DMS153 (cell line): Measurements from ENCODE around the gene LRRC73.
"Not testable (repeated sequence)": the region's sequence is repeated elsewhere in the genome, so short reads cannot be mapped to it uniquely, and the experiment has no call there.

Experiments
- DNase-seq: peaks from one replicate; lab custom pipeline; 2025; lab: John Stamatoyannopoulos, UW

LRRC73 gene, protein sequence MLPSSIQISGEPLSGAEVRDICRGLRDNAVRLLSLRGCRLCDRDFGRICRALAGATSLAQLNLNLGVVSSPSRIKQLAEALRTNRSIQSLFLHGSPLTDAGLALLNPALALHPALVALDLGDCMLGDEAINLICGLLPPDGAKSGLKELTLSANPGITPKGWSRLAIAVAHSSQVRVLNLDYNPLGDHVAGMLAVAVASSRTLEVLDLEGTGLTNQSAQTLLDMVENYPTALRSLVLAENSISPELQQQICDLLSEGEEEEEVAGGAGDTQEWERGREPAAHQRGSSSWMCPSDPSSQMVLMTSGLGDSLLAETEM

GRCh38 chr6:43509984-43510826, at the start of gene LRRC73:
Gene LRRC73 (minus strand): TSS chr6:43510346. CDS start chr6:43509785, 561 bp downstream.
- peak; percentile 78 for DNase-seq

DNA sequence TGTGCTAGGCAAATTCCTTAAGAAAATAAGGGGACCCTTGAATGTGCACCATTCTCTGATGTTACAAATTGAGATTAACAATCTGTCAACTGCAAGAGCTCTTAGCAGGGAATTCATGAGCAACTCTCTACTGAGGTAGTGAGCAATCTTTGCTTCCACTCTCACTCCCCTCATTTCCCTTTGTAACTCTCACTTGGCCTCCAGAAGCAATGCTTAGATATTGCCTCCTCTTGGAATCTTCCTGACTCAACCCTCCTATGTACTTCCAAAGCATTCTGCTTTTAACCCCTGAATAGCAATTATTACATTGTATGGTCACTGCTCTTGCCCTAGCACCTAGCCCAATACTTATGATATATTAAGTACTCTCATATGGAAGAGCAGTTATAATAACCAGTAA, 49.2 kb upstream of the LRRC73 start:
- DNase-seq, result no peak

DNA sequence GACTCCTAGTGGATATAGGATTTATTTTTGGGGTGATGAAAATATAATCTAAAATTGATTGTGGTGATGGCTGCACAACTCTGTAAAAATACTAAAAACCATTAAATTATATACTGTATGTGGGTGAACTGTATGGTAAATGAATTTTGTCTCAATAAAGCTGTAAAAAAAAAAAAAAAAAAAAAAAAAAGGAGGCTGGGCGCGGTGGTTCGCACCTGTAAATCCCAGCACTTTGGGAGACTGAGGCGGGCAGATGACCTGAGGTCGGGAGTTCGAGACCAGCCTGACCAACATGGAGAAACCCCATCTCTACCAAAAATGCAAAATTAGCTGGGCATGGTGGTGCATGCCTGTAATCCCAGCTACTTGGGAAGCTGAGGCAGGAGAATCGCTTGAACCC, 47.5 kb upstream of the LRRC73 start:
- not testable (repeated sequence) for DNase-seq

- DNase-seq, result no peak
Measured at GRCh38 chr6:43547222-43547621, 37.1 kb upstream of the LRRC73 start.

DNA sequence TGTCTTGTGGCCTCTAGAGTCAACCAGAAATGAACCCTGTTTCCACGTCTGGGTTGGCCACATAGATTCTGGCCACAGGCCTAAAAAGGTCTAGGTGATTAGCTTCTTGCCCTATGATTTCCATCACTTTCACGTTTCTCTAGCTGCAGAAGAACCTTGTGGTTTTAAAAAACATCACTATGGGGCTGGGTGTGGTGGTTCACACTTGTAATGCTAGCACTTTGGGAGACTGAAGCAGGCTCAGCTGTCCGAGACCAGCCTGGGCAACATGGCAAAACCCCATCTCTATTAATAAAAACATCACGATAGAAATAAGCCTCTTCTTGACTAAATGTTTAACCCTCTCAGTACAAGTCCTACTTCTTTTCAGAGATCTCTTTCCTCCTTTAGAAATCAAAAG, 34.3 kb upstream of the LRRC73 start:
- no peak for DNase-seq

DNA sequence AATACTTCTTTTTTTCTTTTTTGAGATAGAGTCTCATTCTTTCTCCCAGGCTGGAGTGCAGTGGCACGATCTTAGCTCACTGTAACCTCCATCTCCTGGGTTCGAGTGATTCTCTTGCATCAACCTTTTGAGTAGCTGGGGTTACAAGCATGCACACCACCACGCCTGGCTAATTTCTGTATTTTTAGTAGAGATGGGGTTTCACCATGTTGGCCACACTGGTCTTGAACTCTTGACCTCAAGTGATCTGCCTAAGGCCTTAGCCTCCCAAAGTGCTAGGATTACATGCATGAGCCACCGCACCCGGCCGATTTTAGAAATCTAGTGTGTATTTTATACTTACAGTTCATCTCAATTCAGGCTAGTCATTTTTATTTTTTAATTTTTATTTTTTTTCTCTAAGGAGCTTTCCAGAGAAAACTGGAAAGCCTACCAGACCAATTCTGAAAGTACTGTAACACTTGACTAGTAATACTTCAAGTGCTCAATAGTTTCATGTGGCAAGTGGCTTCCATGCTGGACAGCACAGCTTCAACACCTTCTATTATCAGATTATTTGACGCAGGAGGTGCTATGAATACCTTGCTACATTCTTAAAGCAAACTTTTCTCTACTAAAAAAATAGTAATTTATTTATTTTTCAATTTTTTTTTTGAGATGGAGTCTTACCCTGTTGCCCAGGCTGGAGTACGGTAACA, 31.8 kb upstream of the LRRC73 start:
- no peak for DNase-seq

DNA sequence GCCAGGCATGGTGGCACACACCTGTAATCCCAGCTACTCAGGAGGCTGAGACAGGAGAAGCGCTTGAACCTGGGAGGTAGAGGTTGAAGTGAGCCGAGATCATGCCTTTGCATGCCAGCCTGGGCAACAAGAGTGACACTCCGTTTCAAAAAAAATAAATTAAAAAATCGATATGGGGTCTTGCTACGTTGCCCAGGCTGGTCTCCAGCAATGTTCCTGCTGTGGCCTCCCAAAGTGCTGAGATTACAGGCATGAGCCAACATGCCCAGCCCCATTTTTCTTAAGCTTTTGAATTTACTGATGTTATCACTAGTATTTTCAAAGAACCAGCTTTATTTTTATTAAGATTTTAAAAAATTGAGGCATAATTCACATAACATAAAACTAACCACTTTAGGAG, 30.4 kb upstream of the LRRC73 start:
- no peak for DNase-seq

DNA sequence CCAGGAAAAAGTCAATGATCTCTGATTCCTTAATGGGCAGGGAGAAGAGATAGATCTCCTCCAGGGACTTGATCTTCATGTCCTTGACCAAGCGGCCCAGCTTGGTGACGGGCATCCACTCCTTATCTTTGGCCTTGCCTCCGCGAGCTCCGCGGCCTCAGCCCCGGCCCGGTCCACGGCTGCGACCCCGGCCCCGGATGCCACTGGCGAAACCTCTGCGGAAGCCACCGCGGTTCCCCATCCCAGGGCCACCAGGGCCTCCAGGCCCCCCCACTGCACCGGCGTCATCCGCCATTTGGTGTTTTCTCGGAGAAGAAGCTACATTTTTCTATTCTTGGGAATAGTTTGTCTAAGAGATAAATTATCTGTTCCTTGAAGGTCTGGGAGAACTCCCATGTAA, 29.3 kb upstream of the LRRC73 start:
- not testable (repeated sequence) for DNase-seq

DNA sequence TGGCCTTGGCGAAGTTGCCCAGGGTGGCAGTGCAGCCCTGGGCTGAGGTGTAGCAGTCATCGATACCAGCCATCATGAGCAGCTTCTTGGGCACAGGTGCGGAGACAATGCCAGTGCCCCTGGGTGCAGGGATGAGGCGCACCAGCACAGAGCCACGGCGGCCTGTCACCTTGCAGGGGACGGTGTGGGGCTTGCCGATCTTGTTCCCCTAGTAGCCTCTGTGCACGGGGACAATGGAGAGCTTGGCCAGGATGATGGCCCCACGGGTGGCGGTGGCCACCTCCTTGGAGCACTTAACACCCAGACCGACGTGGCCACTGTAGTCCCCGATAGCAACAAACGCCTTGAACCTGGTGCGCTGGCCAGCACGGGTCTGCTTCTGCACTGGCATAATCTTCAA, 28.8 kb upstream of the LRRC73 start:
- DNase-seq, result not testable (repeated sequence)

DNA sequence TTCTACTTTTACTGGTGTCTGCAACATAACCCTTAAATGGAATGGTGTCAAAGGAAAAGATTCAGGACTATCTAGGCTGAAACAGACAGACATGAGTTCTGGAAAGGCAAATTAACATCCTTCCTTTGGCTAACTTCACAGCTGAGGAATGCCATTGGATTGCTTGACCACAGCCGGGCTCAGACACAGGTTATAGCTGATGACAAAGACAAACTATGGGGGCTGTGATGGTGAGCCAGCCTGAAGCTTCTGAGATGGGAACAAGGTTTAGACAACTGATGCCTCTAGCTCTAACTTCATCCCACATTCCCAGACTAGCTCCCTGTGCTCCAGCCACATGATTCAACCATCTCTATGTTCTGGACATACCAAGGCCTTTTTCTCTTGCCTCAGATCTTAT, 22.1 kb upstream of the LRRC73 start:
- DNase-seq, result no peak

GRCh38 chr6:43524483-43524961, 14.4 kb upstream of the LRRC73 start:
- DNase-seq, result no peak

DNA sequence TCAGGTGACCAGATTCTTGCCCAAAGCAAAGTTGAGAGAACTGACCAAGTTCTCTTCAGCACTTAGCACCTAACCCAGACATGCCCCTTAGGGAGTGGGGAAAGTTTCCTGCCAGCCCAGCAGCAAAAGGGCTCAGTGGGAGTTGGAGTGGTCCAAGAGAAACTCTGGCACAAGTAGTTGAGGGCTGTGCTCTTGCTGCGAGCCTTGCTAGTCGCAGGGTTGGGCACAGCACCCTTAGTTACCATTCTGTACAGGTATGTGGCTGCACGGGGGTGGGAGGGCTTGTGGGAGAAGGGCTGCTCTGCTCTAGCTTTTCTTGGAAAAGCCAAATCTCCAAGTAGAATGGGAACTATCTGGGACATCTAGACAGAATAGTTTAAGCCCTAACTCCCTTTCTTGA, 13.1 kb upstream of the LRRC73 start:
- no peak for DNase-seq

DNA sequence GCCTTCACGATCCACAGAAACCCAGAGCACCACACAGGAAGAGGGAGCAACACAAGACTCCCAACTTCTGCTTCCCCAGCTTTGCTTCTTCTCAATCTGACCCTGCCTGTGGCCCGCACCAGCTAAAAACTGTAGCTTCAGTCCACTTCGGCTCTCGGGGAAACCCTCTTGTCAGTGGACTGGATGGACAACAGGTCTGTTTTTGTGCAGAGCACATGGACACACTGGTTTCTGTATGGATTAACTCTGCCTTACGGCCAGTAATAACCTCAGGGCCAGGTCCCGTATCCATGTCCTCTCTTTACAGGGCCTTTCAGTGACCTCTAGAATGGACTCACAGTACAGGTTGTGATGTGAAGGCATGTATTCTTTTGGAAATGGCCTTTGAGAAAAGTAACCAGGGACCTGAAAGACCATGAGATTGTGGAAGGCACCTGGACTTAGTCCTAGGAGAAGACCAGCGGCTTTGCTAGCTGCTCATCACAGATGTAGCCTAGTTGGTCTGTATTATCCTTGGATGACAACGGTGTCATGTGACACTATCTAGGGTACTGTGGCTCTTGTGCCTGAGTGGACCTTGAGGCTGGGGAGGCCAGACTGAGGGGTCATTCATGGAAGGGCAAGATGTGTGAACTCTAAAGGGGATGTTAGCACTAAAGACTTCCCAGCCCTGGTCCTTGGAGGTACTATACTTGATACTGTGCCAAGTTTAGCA, 12.6 kb upstream of the LRRC73 start:
- DNase-seq, result no peak

DNA sequence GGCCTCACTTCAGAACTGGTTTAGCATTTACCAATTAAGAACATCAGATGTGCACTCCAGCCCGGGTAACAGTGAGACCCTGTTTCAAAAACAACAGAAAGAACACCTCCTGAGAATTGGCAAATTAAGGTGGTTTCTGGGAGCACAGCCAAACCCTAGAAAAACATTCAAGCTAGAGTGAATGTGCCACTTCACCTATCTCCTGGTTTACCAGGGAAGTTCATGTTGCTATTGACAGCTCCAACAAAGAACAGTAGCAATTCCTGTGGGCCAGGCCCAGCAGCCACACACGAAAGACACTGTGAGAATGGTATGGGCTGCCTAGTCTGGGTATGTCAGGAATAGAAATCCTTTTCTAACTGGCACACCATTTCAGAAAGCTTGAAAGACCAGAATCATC, 11.7 kb upstream of the LRRC73 start:
- no peak for DNase-seq

GRCh38 chr6:43520097-43520496, 10.0 kb upstream of the LRRC73 start:
- no peak for DNase-seq

GRCh38 chr6:43517505-43518357, 7.6 kb upstream of the LRRC73 start:
- no peak for DNase-seq

DNA sequence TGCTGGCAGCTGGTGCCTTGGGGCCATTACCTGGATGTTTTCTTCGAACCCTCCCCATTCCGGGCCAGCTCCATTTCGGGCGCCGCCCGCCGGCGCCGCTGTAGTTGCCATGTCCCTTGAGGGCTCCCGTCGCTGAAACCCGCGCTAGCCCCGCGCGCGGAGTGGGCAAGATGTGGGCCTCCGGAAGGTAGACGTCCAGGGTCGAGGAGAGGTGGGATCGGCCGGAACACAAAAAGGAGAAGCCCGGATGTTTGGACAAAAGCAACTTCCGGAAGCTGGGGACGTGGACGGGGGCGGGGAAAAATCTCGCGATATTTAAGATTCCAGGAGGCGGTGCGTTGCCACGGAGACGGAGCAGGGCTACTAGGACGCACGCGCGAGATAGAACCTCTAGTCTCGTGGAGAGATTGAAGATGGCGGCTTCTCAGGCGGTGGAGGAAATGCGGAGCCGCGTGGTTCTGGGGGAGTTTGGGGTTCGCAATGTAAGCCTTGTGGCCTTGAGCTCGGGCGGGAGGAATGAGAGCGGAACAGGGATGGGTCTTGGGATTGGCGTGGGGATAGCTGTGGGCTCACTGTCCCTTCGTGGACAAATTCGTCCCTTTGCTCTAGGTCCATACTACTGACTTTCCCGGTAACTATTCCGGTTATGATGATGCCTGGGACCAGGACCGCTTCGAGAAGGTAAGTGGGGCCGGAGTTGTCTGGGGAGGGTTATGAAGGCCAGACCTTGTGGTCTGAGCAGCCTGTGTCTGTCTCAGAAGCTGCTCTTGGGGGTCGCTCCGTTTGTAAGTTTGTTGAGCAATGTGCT, 6.8 kb upstream of the LRRC73 start, which contains the start of the genes POLR1C and YIPF3:
POLR1C (plus strand) TSS at position 393 of the 808 bp plus-strand sequence; CDS start at position 414, 21 bp downstream.
YIPF3 (minus strand) TSS at position 230 of the 808 bp plus-strand sequence; CDS start at position 111, 119 bp downstream.
- DNase-seq, result peak; percentile 96

- DNase-seq, result no peak
Measured at GRCh38 chr6:43516367-43516696, 6.2 kb upstream of the LRRC73 start.

GRCh38 chr6:43515808-43516207, 5.7 kb upstream of the LRRC73 start:
- DNase-seq, result no peak

DNA sequence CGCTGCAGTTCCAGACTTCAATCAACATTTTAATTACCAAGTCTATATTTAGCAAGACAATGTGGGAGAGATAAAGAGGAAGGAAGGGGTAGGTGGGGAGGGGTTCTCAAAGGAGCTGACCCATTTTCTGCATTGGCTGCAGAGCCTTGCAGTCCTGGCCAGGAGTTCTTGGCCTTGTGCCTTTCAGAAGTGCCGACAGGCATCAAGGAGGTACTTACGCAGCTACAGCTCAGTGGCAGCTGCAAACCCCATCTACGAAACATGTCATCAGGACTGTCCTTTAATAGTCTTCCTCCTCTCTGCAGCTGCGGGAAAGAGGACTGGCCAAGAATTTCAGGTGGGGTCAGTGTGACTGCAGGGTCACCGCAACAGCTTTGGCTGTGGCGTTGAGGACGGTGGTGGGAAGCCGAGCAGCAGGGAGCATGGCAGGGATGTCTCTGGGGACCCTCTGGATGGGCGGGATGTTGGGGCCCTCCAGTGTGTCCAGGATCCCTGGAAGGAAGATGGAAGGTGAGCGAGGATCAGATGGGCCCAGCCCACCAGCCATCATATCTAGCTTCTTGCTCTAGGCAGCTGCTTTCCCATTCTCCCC, 1.8 kb upstream of the LRRC73 start:
- no peak for DNase-seq
